Left colon (tissue), 2 donors: ENCODE measurements around the gene MAN2A2. TPM values are rescaled to one million over a fixed set of nuclear protein-coding genes. Genes with fewer than 3 reads are reported as not detected.

Source experiments
- ATAC-seq: fragments of 200-7000 bp; cut with Tn5 transposase; one replicate; pipeline ENCODE4 v1.9.1; 2020; ENCODE audit warnings: mild to moderate bottlenecking, moderate library complexity
- DNase-seq, 2 donors: peaks; one replicate each; pipeline ENCODE4 v3.0.0-alpha.2; 2020
- intact Hi-C, 2 donors: fragments of 100-400 bp; cut with DNase I in 1 of 2; cut with micrococcal nuclease in 1 of 2; formaldehyde crosslinking; loops; one replicate each; pipeline versions ENCODE4 v1.11.2 to v1.14.0; 2022; cut with DNase I, micrococcal nuclease
- total RNA-seq, 2 donors: library from RNA; stranded (reverse); fragmentation: NEBNext Ultra II Directional; extraction: Animal tissue kit (Norgen Biotek cat#: 25700); gene quantifications; one replicate each; pipeline ENCODE4 v1.2.1, GENCODE V29; 2021
- donor health status: DM: no; HTN: no; CAD: no.
- donor health status: DM: yes; HTN: yes; CAD: no.

The MAN2A2 gene
- total RNA-seq, 2 donors from 2014 or later, result 48.4 to 63.7 TPM

- no peak for ATAC-seq
- no peak for DNase-seq
- intact Hi-C loops, result no loop called here
Observed at GRCh38 chr15:90962021-90962420, 58.9 kb downstream of the MAN2A2 start.

GRCh38 chr15:90966262-90966661 is 63.2 kb downstream of the MAN2A2 start:
- DNase-seq (no peak), ATAC-seq (no peak)
- intact Hi-C loops, result no loop called here

- intact Hi-C loops, result no loop called here
- ATAC-seq (no peak), DNase-seq (no peak)
Observed at GRCh38 chr15:90967206-90967605, 64.1 kb downstream of the MAN2A2 start.

GRCh38 chr15:90968434-90968833 is 65.3 kb downstream of the MAN2A2 start:
- DNase-seq (no peak), ATAC-seq (no peak)
- intact Hi-C loops, result no loop called here

- ATAC-seq, result no peak
- intact Hi-C loops, result no loop called here
- no peak for DNase-seq
Observed at GRCh38 chr15:90970274-90970673, 67.2 kb downstream of the MAN2A2 start.

GRCh38 chr15:90972133-90972532 is 69.0 kb downstream of the MAN2A2 start:
- ATAC-seq (no peak), DNase-seq (no peak)
- intact Hi-C loops, result no loop called here

Other genes starting within 250 kb of the MAN2A2 start
- gene BLM, start 186.0 kb upstream of the MAN2A2 start, total RNA-seq, result 1 to 10 TPM; 3.3 to 3.6 TPM
- 100 to 1,000 TPM in 1 of 2 donors, 10 to 100 TPM in 1; 74.0 to 101 TPM for gene FURIN, start 34.7 kb upstream of the MAN2A2 start, total RNA-seq
- 1 to 10 TPM; 5.1 to 10.0 TPM for gene FES, start 18.8 kb upstream of the MAN2A2 start, total RNA-seq
- 10 to 100 TPM; 17.3 to 17.5 TPM for gene HDDC3, start 29.2 kb downstream of the MAN2A2 start, total RNA-seq
- gene UNC45A, start 32.0 kb downstream of the MAN2A2 start, total RNA-seq, result 10 to 100 TPM; 53.0 to 58.1 TPM
- 10 to 100 TPM; 15.3 to 17.1 TPM for gene RCCD1, start 51.6 kb downstream of the MAN2A2 start, total RNA-seq
- gene PRC1, start 91.2 kb downstream of the MAN2A2 start, total RNA-seq, result 10 to 100 TPM; 13.8 to 31.7 TPM
- 10 to 100 TPM; 15.1 to 16.9 TPM for gene VPS33B, start 119.3 kb downstream of the MAN2A2 start, total RNA-seq
- gene SV2B, start 197.0 kb downstream of the MAN2A2 start, total RNA-seq, result under 1 TPM; 0.40 to 0.61 TPM